GM21576 (cell line): Measurements from ENCODE around the gene GSTA4.
A peak's percentile ranks its signal among the peaks of the same experiment; 100 is the strongest.
"Not testable (repeated sequence)": the region's sequence is repeated elsewhere in the genome, so short reads cannot be mapped to it uniquely, and the experiment has no call there.

Experiments
- ATAC-seq: cut with Tn5 transposase; IDR thresholded peaks from one replicate; pipeline ENCODE4 v1.9.1; 2021; ENCODE audit warnings: mild to moderate bottlenecking, moderate library complexity; ENCODE audit not compliant: unreplicated experiment

Gene GSTA4

GRCh38 chr6:53014744-53015143 is 19.7 kb upstream of the GSTA4 start:
- ATAC-seq, result no peak

- no peak for ATAC-seq
Observed at GRCh38 chr6:53014063-53014462, 19.0 kb upstream of the GSTA4 start.

- ATAC-seq, result no peak
Observed at GRCh38 chr6:53011979-53012378, 16.9 kb upstream of the GSTA4 start.

GRCh38 chr6:53010504-53010903 is 15.4 kb upstream of the GSTA4 start:
- ATAC-seq, result no peak

- no peak for ATAC-seq
Observed at GRCh38 chr6:53009511-53009910, 14.4 kb upstream of the GSTA4 start.

GRCh38 chr6:53009056-53009455 is 14.0 kb upstream of the GSTA4 start:
- no peak for ATAC-seq

GRCh38 chr6:53008192-53008687 is 13.2 kb upstream of the GSTA4 start:
- ATAC-seq, result not testable (repeated sequence)

GRCh38 chr6:53005663-53006250 is 10.7 kb upstream of the GSTA4 start:
- no peak for ATAC-seq

- ATAC-seq, result no peak
Observed at GRCh38 chr6:52999456-52999855, 4.4 kb upstream of the GSTA4 start.

GRCh38 chr6:52998603-52999002 is 3.5 kb upstream of the GSTA4 start:
- ATAC-seq, result no peak

- ATAC-seq, result no peak
Observed at GRCh38 chr6:52995913-52996645, 995 bp upstream of the GSTA4 start.

- ATAC-seq, result peak; percentile 27
Observed at GRCh38 chr6:52994839-52995088, 320 bp downstream of the GSTA4 start.

GRCh38 chr6:52994031-52994838 is 849 bp downstream of the GSTA4 start:
- no peak for ATAC-seq

GRCh38 chr6:52992980-52993920 is 1.8 kb downstream of the GSTA4 start:
- ATAC-seq, result no peak

- no peak for ATAC-seq
Observed at GRCh38 chr6:52990342-52990741, 4.7 kb downstream of the GSTA4 start.

GRCh38 chr6:52985228-52985627 is 9.9 kb downstream of the GSTA4 start:
- ATAC-seq, result no peak

- ATAC-seq, result peak; percentile 73
Observed at GRCh38 chr6:52984247-52984646, 10.8 kb downstream of the GSTA4 start.

GRCh38 chr6:52983159-52983848 is 11.8 kb downstream of the GSTA4 start:
- no peak for ATAC-seq

GRCh38 chr6:52982680-52983079 is 12.4 kb downstream of the GSTA4 start:
- no peak for ATAC-seq

- ATAC-seq, result no peak
Observed at GRCh38 chr6:52981222-52981900, 13.7 kb downstream of the GSTA4 start.
